ENCODE measurements around the gene SMLR1.
A peak's percentile ranks its signal among the peaks of the same experiment; 100 is the strongest.
"Not testable (repeated sequence)": the region's sequence is repeated elsewhere in the genome, so short reads cannot be mapped to it uniquely, and the experiment has no call there.

The SMLR1 gene

GRCh38 chr6:130796313-130796905 is 30.8 kb upstream of the SMLR1 start:
- Histone ChIP-seq H3K4me1 (ENCODE audit: insufficient read depth, low read length) (peaks cover 12% of the 10 kb centered on the region; the same call in 1 of the 2 replicates), H3K36me3 (ENCODE audit: insufficient read depth, low read length) (no peaks in the 10 kb centered on the region), H3K9me3 (ENCODE audit: insufficient read depth, low read depth, low read length) (peaks cover 7% of the 10 kb centered on the region; the same call in 1 of the 2 replicates), H3K9ac (ENCODE audit: low read depth, low read length) (no peak overlapping the region), H3K4me3 (ENCODE audit: low read length) (no peak overlapping the region), H3K27ac (ENCODE audit: low read depth, low read length) (no peak overlapping the region), H3K27me3 (ENCODE audit: insufficient read depth, low read length) (no peaks in the 10 kb centered on the region)

GRCh38 chr6:130797061-130797460 is 30.1 kb upstream of the SMLR1 start:
- Histone ChIP-seq H3K9me3 (ENCODE audit: insufficient read depth, low read depth, low read length) (peaks cover 7% of the 10 kb centered on the region; the same call in 1 of the 2 replicates), H3K4me1 (ENCODE audit: insufficient read depth, low read length) (peaks cover 12% of the 10 kb centered on the region; the same call in 1 of the 2 replicates), H3K27ac (ENCODE audit: low read depth, low read length) (no peak overlapping the region), H3K4me3 (ENCODE audit: low read length) (no peak overlapping the region), H3K27me3 (ENCODE audit: insufficient read depth, low read length) (no peaks in the 10 kb centered on the region), H3K36me3 (ENCODE audit: insufficient read depth, low read length) (no peaks in the 10 kb centered on the region), H3K9ac (ENCODE audit: low read depth, low read length) (no peak overlapping the region)
- 100% methylated on average over 1 of the region's 2 CpGs for WGBS

GRCh38 chr6:130801368-130801767 is 25.8 kb upstream of the SMLR1 start:
- WGBS: 98% methylated on average over 35 of the region's 37 CpGs
- H3K27me3 ChIP-seq (ENCODE audit: insufficient read depth, low read length); H3K4me3 ChIP-seq (ENCODE audit: low read length); H3K27ac ChIP-seq (ENCODE audit: low read depth, low read length); H3K9me3 ChIP-seq (ENCODE audit: insufficient read depth, low read depth, low read length); H3K9ac ChIP-seq (ENCODE audit: low read depth, low read length); H3K4me1 ChIP-seq (ENCODE audit: insufficient read depth, low read length); H3K36me3 ChIP-seq (ENCODE audit: insufficient read depth, low read length): not testable (repeated sequence)

GRCh38 chr6:130810307-130811030 is 16.7 kb upstream of the SMLR1 start:
- Histone ChIP-seq H3K36me3 (ENCODE audit: insufficient read depth, low read length) (no peaks in the 10 kb centered on the region), H3K9me3 (ENCODE audit: insufficient read depth, low read depth, low read length) (no peaks in the 10 kb centered on the region), H3K9ac (ENCODE audit: low read depth, low read length) (no peak overlapping the region), H3K27ac (ENCODE audit: low read depth, low read length) (no peak overlapping the region), H3K4me3 (ENCODE audit: low read length) (no peak overlapping the region), H3K4me1 (ENCODE audit: insufficient read depth, low read length) (no peaks in the 10 kb centered on the region), H3K27me3 (ENCODE audit: insufficient read depth, low read length) (no peaks in the 10 kb centered on the region)
- 90% methylated on average over 9 of the region's 9 CpGs for WGBS

- Histone ChIP-seq H3K27me3 (ENCODE audit: insufficient read depth, low read length) (no peaks in the 10 kb centered on the region), H3K9me3 (ENCODE audit: insufficient read depth, low read depth, low read length) (no peaks in the 10 kb centered on the region), H3K9ac (ENCODE audit: low read depth, low read length) (no peak overlapping the region), H3K27ac (ENCODE audit: low read depth, low read length) (no peak overlapping the region), H3K4me1 (ENCODE audit: insufficient read depth, low read length) (no peaks in the 10 kb centered on the region), H3K36me3 (ENCODE audit: insufficient read depth, low read length) (no peaks in the 10 kb centered on the region), H3K4me3 (ENCODE audit: low read length) (no peak overlapping the region)
- WGBS: 95% methylated on average over 5 of the region's 5 CpGs
Observed at GRCh38 chr6:130811932-130812331, 15.3 kb upstream of the SMLR1 start.

GRCh38 chr6:130814506-130814905 is 12.7 kb upstream of the SMLR1 start:
- WGBS: over 99% methylated on average over 3 of the region's 3 CpGs
- Histone ChIP-seq H3K9ac (ENCODE audit: low read depth, low read length) (no peak overlapping the region), H3K4me1 (ENCODE audit: insufficient read depth, low read length) (no peaks in the 10 kb centered on the region), H3K36me3 (ENCODE audit: insufficient read depth, low read length) (no peaks in the 10 kb centered on the region), H3K27me3 (ENCODE audit: insufficient read depth, low read length) (no peaks in the 10 kb centered on the region), H3K27ac (ENCODE audit: low read depth, low read length) (no peak overlapping the region), H3K4me3 (ENCODE audit: low read length) (no peak overlapping the region), H3K9me3 (ENCODE audit: insufficient read depth, low read depth, low read length) (no peaks in the 10 kb centered on the region)

- no peak overlapping the region for H3K27ac ChIP-seq (ENCODE audit: low read depth, low read length)
- no peak overlapping the region for H3K4me3 ChIP-seq (ENCODE audit: low read length)
- no peaks in the 10 kb centered on the region for H3K27me3 ChIP-seq (ENCODE audit: insufficient read depth, low read length)
- H3K4me1 ChIP-seq (ENCODE audit: insufficient read depth, low read length): no peaks in the 10 kb centered on the region
- 93% methylated on average over 5 of the region's 5 CpGs for WGBS
- H3K36me3 ChIP-seq (ENCODE audit: insufficient read depth, low read length): no peaks in the 10 kb centered on the region
- H3K9ac ChIP-seq (ENCODE audit: low read depth, low read length): no peak overlapping the region
- H3K9me3 ChIP-seq (ENCODE audit: insufficient read depth, low read depth, low read length): no peaks in the 10 kb centered on the region
Observed at GRCh38 chr6:130815200-130816071, 11.8 kb upstream of the SMLR1 start.

- no peaks in the 10 kb centered on the region for H3K4me1 ChIP-seq (ENCODE audit: insufficient read depth, low read length)
- H3K27ac ChIP-seq (ENCODE audit: low read depth, low read length): no peak overlapping the region
- no peak overlapping the region for H3K9ac ChIP-seq (ENCODE audit: low read depth, low read length)
- 100% methylated on average over 1 of the region's 1 CpG for WGBS
- no peaks in the 10 kb centered on the region for H3K27me3 ChIP-seq (ENCODE audit: insufficient read depth, low read length)
- no peaks in the 10 kb centered on the region for H3K36me3 ChIP-seq (ENCODE audit: insufficient read depth, low read length)
- no peaks in the 10 kb centered on the region for H3K9me3 ChIP-seq (ENCODE audit: insufficient read depth, low read depth, low read length)
- H3K4me3 ChIP-seq (ENCODE audit: low read length): no peak overlapping the region
Observed at GRCh38 chr6:130822736-130823135, 4.5 kb upstream of the SMLR1 start.

- H3K27me3 ChIP-seq (ENCODE audit: insufficient read depth, low read length): no peaks in the 10 kb centered on the region
- 91% methylated on average over 5 of the region's 5 CpGs for WGBS
- H3K9ac ChIP-seq (ENCODE audit: low read depth, low read length): no peak overlapping the region
- H3K36me3 ChIP-seq (ENCODE audit: insufficient read depth, low read length): no peaks in the 10 kb centered on the region
- H3K27ac ChIP-seq (ENCODE audit: low read depth, low read length): no peak overlapping the region; the same call in 1 of the 2 replicates
- no peak overlapping the region for H3K4me3 ChIP-seq (ENCODE audit: low read length)
- H3K4me1 ChIP-seq (ENCODE audit: insufficient read depth, low read length): no peaks in the 10 kb centered on the region
- H3K9me3 ChIP-seq (ENCODE audit: insufficient read depth, low read depth, low read length): no peaks in the 10 kb centered on the region
Observed at GRCh38 chr6:130824978-130825694, 2.1 kb upstream of the SMLR1 start.

GRCh38 chr6:130825772-130826441 is 1.3 kb upstream of the SMLR1 start:
- no peaks in the 10 kb centered on the region for H3K27me3 ChIP-seq (ENCODE audit: insufficient read depth, low read length)
- 42% methylated on average over 3 of the region's 3 CpGs for WGBS
- no peak overlapping the region for H3K4me3 ChIP-seq (ENCODE audit: low read length)
- peak overlapping the region; percentile 50; the same call in 1 of the 2 replicates for H3K27ac ChIP-seq (ENCODE audit: low read depth, low read length)
- H3K9me3 ChIP-seq (ENCODE audit: insufficient read depth, low read depth, low read length): no peaks in the 10 kb centered on the region
- no peaks in the 10 kb centered on the region for H3K36me3 ChIP-seq (ENCODE audit: insufficient read depth, low read length)
- no peak overlapping the region for H3K9ac ChIP-seq (ENCODE audit: low read depth, low read length)
- H3K4me1 ChIP-seq (ENCODE audit: insufficient read depth, low read length): no peaks in the 10 kb centered on the region
